GM10266 (cell line): ENCODE results near the gene HDAC4.

Experiments
- DNase-seq: peaks from one replicate; pipeline ENCODE4 v3.0.0; 2012; ENCODE audit errors: extremely low spot score
- CTCF ChIP-seq: IDR thresholded peaks from 2 replicates; pipeline ENCODE4 v1.5.1; 2012; ENCODE audit warnings: mild to moderate bottlenecking, low read depth; ENCODE audit not compliant: control insufficient read depth, insufficient read depth; ENCODE audit errors: missing control alignments

HDAC4 gene

GRCh38 chr2:239326831-239327535, 73.8 kb downstream of the HDAC4 start:
- no peak for TF ChIP-seq CTCF
- peak; percentile 64 for DNase-seq

GRCh38 chr2:239324456-239324855, 76.4 kb downstream of the HDAC4 start:
- TF ChIP-seq CTCF, result no peak
- no peak for DNase-seq

GRCh38 chr2:239323447-239323846, 77.4 kb downstream of the HDAC4 start:
- no peak for DNase-seq
- TF ChIP-seq CTCF, result no peak

- DNase-seq, result no peak
- TF ChIP-seq CTCF, result no peak
Measured at GRCh38 chr2:239322416-239323086, 78.3 kb downstream of the HDAC4 start.

GRCh38 chr2:239321596-239322415, 79.0 kb downstream of the HDAC4 start:
- no peak for TF ChIP-seq CTCF
- DNase-seq, result no peak

GRCh38 chr2:239318790-239319661, 81.8 kb downstream of the HDAC4 start:
- no peak for TF ChIP-seq CTCF
- DNase-seq, result no peak
